Ectodermal cell (in vitro differentiated cells): ENCODE data around the gene SLC6A11.

Experiments
- H3K27ac ChIP-seq: 2 replicates; pipeline ENCODE4 v1.7.0; 2013; ENCODE audit warnings: mild to moderate bottlenecking, low read depth, low read length; ENCODE audit not compliant: insufficient read depth, poor library complexity, severe bottlenecking
- H3K27me3 ChIP-seq: 2 replicates; pipeline ENCODE4 v1.7.0; 2013; ENCODE audit warnings: mild to moderate bottlenecking, low read length; ENCODE audit not compliant: insufficient read depth, control insufficient read depth, poor library complexity, severe bottlenecking
- H3K36me3 ChIP-seq: one replicate; pipeline ENCODE4 v1.7.0; 2013; ENCODE audit warnings: low read length; ENCODE audit not compliant: control insufficient read depth, insufficient read depth
- H3K4me1 ChIP-seq: one replicate; pipeline ENCODE4 v1.7.0; 2013; ENCODE audit warnings: low read length; ENCODE audit not compliant: control insufficient read depth, insufficient read depth
- H3K4me3 ChIP-seq: 2 replicates; pipeline ENCODE4 v1.7.0; 2013; ENCODE audit warnings: low read depth, low read length, control low read depth; ENCODE audit not compliant: insufficient read depth
- H3K9me3 ChIP-seq: 2 replicates; pipeline ENCODE4 v1.7.0; 2013; ENCODE audit warnings: mild to moderate bottlenecking, low read length, moderate library complexity; ENCODE audit not compliant: control insufficient read depth
- WGBS, 2 experiments: methylation state at CpG; one replicate each; pipeline ENCODE4 v1.1.7; 2013; ENCODE audit warnings: missing lambda C conversion rate in 2 of 2; 5-methylcytosine and 5-hydroxymethylcytosine counted together

Gene SLC6A11

DNA sequence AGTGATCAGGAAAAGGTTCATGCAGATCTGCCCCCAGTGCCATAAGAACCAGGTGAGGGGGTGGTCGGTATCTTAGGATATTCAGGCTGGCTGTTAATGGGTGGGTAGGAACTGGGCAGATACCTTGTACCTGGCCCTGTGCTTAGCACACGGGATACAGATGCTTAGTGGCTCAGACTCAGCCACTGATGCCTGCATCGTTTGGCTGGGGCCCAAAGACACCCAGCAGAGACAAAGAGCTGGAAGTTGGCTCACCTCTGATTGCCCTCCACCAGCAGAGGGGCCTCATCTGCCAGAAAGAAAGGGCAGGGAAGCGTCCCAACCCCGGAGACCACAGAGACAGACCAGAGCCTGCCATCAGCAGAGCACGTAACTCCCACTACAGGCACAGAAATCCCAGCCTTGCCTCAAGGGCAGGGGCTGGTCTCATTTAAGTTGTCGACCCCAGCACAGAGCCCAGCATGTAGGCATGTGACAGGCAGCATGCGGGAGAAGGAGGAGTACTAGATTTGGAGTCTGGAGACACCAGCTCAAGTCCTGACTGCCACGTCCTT is 112.5 kb downstream of the SLC6A11 start:
- H3K4me1 ChIP-seq = no peaks in the 10 kb centered on the region
- 74 to 76% methylated on average over 9 of the region's 9 CpGs for WGBS, 2 experiments
- H3K27ac ChIP-seq = no peak overlapping the region
- H3K4me3 ChIP-seq = no peak overlapping the region
- no peaks in the 10 kb centered on the region for H3K36me3 ChIP-seq
- no peaks in the 10 kb centered on the region for H3K9me3 ChIP-seq
- no peaks in the 10 kb centered on the region for H3K27me3 ChIP-seq

DNA sequence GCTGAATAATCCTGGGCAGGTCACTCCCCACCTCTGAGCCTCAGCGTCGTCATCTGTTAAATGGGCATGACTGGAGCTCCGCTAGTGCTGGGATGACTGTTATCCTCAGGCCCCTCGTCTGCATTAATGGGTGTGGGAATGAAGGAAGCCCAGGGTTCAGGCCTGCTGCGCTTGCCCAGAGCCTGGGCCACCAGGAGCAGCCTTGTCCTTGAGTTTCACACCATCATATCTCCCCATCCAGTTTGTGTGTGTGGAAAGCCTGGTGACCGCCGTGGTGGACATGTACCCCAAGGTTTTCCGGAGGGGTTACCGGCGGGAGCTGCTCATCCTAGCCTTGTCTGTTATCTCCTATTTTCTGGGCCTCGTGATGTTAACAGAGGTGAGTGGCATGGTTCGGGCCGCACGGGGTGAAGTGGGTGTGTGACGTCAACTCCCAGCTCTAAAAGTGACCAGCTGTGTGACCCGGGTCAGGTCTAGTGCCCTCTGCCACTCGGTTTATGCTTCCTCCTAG is 113.0 kb downstream of the SLC6A11 start:
- no peak overlapping the region for H3K4me3 ChIP-seq
- no peak overlapping the region for H3K27ac ChIP-seq
- WGBS, 2 experiments = 95% methylated on average over 17 of the region's 17 CpGs
- H3K4me1 ChIP-seq = no peaks in the 10 kb centered on the region
- no peaks in the 10 kb centered on the region for H3K9me3 ChIP-seq
- no peaks in the 10 kb centered on the region for H3K36me3 ChIP-seq
- no peaks in the 10 kb centered on the region for H3K27me3 ChIP-seq

DNA sequence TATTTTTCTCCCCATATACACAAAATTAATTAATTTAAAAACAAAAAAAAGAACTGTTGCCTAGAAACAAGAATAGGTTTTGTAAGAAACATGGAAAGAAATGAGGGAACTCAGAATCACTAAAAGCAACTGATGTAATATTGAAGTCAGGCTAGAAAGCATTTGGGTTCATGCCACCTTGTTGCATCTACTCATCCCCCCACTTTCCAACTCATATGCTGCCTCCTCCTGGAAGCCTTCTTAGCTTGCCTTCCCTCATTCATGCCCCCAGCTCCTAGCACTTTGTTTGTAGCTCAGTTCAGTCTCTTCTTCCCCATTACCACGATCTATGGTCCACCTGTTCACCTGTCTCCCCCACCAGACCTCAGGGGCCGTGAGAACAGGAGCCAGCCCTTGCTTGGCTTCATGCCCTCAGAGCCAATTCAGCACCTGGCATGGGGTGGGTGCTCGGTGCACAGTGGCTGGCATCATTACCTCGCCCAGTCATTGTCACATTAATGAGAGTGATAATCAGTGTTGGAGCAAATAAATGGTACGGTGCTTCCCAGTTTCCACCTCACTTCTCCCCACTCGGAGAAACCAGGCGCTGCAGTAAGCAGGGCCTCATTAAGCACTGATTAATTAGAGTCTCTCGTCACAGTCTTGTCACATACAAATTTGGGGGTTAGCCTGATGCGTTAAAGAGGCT is 114.1 kb downstream of the SLC6A11 start:
- no peak overlapping the region for H3K4me3 ChIP-seq
- WGBS, 2 experiments = 94 to 96% methylated on average over 9 of the region's 9 CpGs
- no peak overlapping the region for H3K27ac ChIP-seq
- H3K27me3 ChIP-seq = no peaks in the 10 kb centered on the region
- no peaks in the 10 kb centered on the region for H3K4me1 ChIP-seq
- H3K36me3 ChIP-seq = no peaks in the 10 kb centered on the region
- no peaks in the 10 kb centered on the region for H3K9me3 ChIP-seq

DNA sequence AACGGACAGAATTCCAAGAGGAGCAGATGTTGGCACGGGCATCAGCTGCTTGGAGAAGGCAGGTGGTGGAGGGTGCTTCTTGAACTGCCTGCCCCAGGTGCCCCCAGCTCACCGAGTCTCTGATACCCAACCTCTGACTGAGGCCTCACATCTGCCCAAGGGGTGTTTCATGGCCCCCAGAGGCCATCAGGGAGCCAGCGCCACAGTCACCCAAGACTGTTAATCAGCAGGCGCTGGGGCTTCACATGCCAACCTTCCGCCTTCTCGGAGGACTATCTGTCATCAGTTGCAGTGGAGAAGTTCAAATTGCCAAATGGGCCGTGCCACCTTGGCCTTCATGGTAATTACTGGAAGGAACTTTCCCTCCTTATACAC is 114.6 kb downstream of the SLC6A11 start:
- Histone ChIP-seq H3K4me1 (no peaks in the 10 kb centered on the region), H3K27me3 (no peaks in the 10 kb centered on the region), H3K36me3 (no peaks in the 10 kb centered on the region), H3K9me3 (no peaks in the 10 kb centered on the region), H3K4me3 (no peak overlapping the region), H3K27ac (no peak overlapping the region)
- 95% methylated on average over 8 of the region's 8 CpGs for WGBS, 2 experiments

DNA sequence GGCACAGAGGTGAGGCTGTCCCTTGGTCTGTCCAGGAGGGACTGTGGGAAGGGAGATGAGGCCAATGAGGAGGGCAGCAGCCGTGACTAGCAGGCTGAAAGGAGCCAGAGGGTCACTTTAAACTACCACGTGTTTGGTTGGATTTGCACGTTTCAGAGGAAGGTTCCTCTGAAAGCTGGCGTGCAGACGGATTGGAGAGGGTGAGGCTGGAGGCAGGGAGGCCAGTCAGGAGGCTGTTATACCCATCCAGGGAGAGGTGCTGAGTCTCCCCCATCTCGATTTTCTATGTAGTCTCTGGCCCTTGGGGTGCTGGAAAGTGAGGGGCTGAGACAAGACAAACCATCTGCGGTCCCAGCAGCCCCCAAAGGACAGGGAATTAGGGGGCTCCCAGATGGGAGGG is 116.6 kb downstream of the SLC6A11 start:
- Histone ChIP-seq H3K27me3 (no peaks in the 10 kb centered on the region), H3K36me3 (no peaks in the 10 kb centered on the region)
- WGBS, 2 experiments = 89 to 93% methylated on average over 7 of the region's 7 CpGs

DNA sequence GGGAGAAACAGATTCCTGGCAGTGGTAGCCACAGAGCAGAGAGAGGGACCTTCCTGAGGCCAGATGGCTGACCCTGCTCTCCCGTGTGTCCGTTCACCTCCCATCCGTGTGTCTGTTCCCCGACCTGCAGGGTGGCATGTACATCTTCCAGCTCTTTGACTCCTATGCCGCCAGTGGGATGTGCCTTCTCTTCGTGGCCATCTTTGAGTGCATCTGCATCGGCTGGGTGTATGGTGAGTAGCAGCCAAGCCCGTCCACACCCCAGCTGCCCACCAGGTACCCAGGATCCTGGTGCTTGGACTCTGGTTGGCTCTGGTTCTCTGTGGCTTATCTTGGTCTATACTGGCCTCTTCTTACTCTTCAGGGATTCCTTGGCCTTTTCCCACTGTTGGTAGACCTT is 117.0 kb downstream of the SLC6A11 start:
- H3K27ac ChIP-seq = no peak overlapping the region
- H3K27me3 ChIP-seq = no peaks in the 10 kb centered on the region
- WGBS, 2 experiments = 94 to 95% methylated on average over 8 of the region's 8 CpGs
- no peak overlapping the region for H3K4me3 ChIP-seq
- no peaks in the 10 kb centered on the region for H3K9me3 ChIP-seq
- H3K36me3 ChIP-seq = no peaks in the 10 kb centered on the region
- no peaks in the 10 kb centered on the region for H3K4me1 ChIP-seq

More for the DNA sequence above, 116.6 kb downstream of the SLC6A11 start:
- Histone ChIP-seq H3K9me3 (no peaks in the 10 kb centered on the region), H3K4me1 (no peaks in the 10 kb centered on the region), H3K27ac (no peak overlapping the region), H3K4me3 (no peak overlapping the region)

DNA sequence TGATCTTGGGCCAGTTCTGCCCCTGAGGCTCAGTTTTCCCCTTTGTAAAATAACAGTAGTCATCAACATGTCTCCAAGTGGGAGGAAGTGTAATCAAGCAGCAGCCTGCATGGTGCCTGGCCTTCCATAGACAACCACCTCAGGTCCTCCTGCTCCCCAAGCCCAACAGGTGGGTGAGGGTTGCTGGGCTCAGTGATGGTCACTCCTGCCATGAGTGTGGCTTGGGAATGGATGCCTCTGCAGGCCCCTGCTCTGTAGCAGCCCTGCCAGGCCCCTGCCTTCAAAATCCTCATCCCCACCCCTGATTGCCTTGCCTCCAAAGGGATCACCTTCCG is 117.4 kb downstream of the SLC6A11 start:
- H3K36me3 ChIP-seq = no peaks in the 10 kb centered on the region
- no peak overlapping the region for H3K4me3 ChIP-seq
- no peak overlapping the region for H3K27ac ChIP-seq
- no peaks in the 10 kb centered on the region for H3K4me1 ChIP-seq
- no peaks in the 10 kb centered on the region for H3K9me3 ChIP-seq
- no peaks in the 10 kb centered on the region for H3K27me3 ChIP-seq
- WGBS, 2 experiments = 80 to 100% methylated on average over 1 of the region's 1 CpG

DNA sequence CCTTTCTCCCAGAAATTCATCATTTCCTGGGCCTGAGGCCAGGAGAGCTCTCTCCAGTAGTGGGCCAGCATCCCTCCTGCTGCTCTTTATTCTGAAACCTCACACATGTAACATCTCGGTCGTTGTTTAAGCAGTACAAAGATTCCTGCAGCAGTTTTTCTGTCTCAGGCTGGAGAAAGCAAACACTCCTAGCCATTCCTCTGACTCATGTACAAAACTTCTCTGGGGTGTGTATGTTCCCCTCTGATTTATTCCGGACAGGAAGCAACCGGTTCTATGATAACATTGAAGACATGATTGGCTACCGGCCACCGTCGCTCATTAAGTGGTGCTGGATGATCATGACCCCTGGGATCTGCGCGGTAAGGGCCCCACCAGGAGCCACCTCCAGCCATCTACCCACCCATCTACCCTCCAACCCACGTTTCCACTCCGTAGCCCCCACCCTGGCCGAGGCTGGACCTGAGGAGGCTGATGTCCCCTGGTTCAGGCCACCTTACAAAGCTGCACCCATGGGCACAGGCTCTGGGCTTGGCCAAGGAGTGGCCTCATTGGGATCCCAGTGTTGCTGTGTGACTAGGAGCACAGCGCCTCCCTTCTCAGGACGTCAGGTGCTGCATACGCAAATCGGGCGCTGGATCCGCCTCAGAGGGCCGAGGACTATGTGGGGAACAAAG is 117.9 kb downstream of the SLC6A11 start:
- H3K9me3 ChIP-seq = no peaks in the 10 kb centered on the region
- 89 to 91% methylated on average over 19 of the region's 19 CpGs for WGBS, 2 experiments
- no peak overlapping the region for H3K4me3 ChIP-seq
- no peaks in the 10 kb centered on the region for H3K36me3 ChIP-seq
- H3K4me1 ChIP-seq = no peaks in the 10 kb centered on the region
- H3K27me3 ChIP-seq = no peaks in the 10 kb centered on the region
- H3K27ac ChIP-seq = no peak overlapping the region

DNA sequence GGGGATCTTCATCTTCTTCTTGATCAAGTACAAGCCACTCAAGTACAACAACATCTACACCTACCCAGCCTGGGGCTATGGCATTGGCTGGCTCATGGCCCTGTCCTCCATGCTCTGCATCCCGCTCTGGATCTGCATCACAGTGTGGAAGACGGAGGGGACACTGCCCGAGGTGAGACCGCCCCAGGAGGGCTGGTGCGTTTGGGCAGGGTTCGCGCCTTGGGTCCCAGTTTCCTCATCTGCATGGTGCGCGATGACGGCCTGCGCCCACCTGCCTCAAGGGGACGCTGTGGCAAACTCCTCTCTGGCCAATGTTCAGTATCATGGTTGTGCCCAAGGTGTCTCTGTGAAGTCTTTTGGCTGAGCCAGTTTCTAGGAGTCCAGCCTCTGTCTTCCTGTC is 119.0 kb downstream of the SLC6A11 start:
- no peaks in the 10 kb centered on the region for H3K36me3 ChIP-seq
- WGBS, 2 experiments = 94 to 95% methylated on average over 12 of the region's 12 CpGs
- no peak overlapping the region for H3K4me3 ChIP-seq
- no peaks in the 10 kb centered on the region for H3K4me1 ChIP-seq
- no peak overlapping the region for H3K27ac ChIP-seq
- no peaks in the 10 kb centered on the region for H3K9me3 ChIP-seq
- no peaks in the 10 kb centered on the region for H3K27me3 ChIP-seq

DNA sequence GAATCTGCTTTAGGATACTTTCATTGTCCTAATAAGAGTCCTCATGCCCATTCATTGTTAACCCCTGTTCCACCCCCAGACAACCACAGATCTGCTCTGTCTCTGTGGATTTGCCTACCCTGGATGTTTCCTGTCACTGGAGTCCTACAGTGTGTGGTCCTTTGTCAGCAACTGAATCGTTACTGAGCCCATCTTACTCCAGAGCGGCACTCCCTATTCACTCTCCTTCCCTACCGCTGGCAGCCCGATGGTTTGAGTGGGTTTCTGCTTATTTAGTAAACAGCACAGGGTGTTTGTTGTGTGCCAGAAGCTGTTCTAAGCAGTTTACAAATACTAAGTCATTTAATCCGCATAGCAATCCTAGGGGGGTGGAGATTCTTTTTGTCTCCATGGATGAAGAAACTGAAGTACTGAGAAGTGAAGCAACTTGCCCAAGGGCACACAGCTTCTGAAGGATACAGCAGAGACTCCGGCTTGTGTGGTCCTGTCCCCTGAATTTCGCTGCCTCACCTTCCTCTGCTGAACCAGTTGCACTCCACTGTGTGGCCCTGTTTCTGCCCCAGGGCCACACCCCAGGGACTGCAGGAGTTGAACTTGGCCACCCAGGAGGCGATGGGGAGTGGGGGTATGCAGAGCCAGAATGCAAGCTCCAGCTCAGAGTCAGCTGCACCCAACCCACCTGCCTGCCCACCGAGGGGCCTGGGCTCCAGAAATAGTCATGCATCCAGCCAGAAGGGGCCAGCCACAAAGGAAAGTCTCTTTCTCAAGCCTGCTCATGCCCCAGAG is 120.0 kb downstream of the SLC6A11 start:
- H3K36me3 ChIP-seq = no peaks in the 10 kb centered on the region
- H3K9me3 ChIP-seq = no peaks in the 10 kb centered on the region
- H3K4me1 ChIP-seq = no peaks in the 10 kb centered on the region
- 73 to 80% methylated on average over 6 to 9 of the region's 9 CpGs for WGBS, 2 experiments
- H3K4me3 ChIP-seq = no peak overlapping the region
- no peak overlapping the region for H3K27ac ChIP-seq
- no peaks in the 10 kb centered on the region for H3K27me3 ChIP-seq
